SIG-M5 (cell line): ENCODE data around the gene CCL2.

ENCODE experiments used
- DNase-seq: peaks from one replicate; lab custom pipeline; 2025; lab: John Stamatoyannopoulos, UW

Gene CCL2

DNA sequence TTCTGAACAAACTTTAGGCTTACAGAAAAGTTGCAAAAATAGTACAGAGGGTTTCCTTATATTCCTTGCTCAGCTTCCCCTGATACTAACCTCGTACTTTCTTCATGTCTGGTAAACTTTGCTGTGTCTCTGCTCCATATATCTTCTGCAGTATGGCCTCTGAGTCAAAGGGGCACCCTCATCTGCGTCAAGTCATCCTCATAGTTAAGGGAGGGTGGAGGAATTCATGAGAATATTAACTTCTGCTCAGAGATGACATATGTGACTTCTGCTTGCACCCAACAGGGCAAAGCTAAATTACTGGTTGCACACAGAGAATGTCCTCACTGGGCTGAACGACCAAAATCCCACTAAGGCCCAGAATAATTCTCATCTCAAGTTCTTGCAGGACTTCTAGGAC is 10.6 kb downstream of the CCL2 start:
- no peak for DNase-seq

DNA sequence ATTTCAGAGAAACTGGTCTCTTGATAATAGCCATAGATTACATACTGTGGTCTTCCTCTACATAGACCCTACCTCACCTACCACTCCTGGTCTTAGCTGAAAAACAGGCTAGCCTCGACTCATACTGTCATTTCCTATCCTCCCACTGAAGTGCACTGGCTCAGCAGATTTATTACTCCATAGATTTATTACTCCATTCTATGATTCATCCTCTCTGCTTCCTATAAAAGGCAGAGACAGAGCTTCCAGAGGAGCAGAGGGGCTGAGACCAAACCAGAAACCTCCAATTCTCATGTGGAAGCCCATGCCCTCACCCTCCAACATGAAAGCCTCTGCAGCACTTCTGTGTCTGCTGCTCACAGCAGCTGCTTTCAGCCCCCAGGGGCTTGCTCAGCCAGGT is 14.9 kb downstream of the CCL2 start, which contains the start of gene CCL7:
Gene CCL7 (plus strand): TSS at position 253 of the 400 bp plus-strand sequence. CDS start 70 bp downstream, at position 323.
- DNase-seq = no peak

DNA sequence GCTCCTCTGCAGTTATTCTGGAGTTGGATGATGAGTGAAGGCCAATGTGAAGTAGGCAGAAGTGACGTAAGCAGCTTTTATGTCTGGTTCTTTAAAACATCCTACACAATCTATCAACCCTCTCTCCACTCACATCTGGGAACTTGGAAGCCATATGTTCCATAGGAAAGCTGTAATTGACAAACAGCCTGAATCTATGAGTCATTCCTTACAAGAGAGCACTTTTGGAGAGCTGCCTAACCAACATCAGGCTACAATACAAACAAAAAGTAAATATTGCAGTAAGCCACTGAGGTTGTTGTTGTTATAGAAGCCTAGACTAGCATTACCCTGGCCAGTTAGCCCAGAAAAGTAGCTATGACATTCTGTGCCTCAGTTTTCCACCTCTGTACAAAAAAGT is 20.8 kb downstream of the CCL2 start:
- no peak for DNase-seq

DNA sequence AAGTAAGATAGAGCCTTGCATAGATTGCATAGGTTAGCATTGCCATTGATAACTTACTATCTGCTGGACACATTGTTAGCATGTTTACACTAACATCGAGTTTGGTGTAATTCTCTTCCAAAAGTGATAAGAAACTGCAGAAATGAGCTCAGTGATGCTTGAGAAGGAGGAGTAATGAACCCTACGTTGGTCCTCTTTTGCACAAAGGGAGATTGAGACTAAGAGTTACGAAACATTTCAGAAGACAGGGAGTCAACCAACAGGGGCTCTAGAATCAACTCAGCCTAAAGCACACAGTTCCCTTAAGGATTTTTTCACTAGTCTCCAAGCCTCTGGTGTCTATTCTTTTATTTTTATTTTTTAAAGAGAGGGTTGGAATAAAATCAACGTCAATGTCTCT is 21.7 kb downstream of the CCL2 start:
- DNase-seq = no peak

DNA sequence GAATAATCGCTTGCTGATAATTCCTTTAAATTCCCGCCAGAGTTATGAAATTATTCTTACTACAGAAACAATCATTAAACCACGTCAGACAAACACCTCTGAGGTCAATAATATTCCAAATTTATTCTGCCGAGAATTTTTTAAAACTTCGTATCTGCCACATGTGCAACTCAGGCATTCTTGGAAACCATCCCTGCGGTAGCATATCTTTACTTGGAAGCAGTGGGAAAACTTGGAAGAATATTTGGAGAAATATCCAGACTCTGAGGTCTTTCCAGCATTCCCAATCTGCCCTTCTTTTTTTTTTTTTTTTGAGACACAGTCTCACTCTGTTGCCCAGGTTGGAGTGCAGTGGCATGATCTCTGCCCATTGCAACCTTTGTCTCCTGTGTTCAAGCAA is 28.5 kb downstream of the CCL2 start:
- DNase-seq = no peak

DNA sequence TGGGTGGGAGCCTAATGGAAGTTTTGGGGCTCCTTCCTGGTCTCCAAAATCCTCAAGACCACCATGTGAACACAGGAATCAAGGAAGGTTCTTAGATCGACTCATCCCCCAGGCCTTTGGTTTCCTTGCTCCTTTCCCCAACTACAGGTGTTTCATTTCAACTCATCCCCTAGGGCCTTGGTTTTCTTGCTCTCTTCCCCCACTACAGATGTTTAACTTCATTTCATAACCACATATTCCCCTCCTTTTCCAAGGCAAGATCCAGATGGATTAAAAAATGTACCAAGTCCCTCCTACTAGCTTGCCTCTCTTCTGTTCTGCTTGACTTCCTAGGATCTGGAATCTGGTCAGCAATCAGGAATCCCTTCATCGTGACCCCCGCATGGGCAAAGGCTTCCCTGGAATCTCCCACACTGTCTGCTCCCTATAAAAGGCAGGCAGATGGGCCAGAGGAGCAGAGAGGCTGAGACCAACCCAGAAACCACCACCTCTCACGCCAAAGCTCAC is 30.3 kb downstream of the CCL2 start, which contains the start of gene CCL11:
Gene CCL11 (plus strand): TSS at position 457 of the 507 bp plus-strand sequence. CDS start 67 bp downstream, outside the sequence.
- no peak for DNase-seq

DNA sequence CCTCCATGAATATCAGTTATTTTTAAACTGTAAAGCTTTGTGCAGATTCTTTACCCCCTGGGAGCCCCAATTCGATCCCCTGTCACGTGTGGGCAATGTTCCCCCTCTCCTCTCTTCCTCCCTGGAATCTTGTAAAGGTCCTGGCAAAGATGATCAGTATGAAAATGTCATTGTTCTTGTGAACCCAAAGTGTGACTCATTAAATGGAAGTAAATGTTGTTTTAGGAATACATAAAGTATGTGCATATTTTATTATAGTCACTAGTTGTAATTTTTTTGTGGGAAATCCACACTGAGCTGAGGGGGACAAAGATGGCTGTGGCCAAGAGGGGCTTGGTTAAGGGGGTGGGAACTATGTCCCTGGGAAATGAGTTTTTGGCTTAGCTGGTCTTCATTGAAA is 32.8 kb downstream of the CCL2 start:
- DNase-seq = no peak

DNA sequence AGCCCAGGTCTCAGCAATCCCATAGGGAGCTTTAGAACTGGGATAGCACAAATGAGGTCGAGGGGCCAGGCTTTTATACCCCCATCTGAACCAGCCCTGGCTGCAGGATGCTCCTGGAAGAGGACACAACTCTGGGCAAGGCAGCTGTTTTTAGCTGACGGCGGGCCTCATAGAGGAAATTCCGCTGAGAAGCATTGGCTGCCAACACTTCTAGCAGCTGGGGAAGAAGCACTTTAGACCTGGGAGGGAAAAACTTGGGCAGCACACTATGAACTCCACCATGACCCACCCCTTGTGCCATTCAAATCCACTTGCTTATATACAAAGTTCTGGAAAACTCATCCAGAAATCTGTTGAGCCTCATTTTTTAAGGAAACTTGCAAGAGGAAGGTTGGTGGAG is 35.5 kb downstream of the CCL2 start:
- DNase-seq = no peak

DNA sequence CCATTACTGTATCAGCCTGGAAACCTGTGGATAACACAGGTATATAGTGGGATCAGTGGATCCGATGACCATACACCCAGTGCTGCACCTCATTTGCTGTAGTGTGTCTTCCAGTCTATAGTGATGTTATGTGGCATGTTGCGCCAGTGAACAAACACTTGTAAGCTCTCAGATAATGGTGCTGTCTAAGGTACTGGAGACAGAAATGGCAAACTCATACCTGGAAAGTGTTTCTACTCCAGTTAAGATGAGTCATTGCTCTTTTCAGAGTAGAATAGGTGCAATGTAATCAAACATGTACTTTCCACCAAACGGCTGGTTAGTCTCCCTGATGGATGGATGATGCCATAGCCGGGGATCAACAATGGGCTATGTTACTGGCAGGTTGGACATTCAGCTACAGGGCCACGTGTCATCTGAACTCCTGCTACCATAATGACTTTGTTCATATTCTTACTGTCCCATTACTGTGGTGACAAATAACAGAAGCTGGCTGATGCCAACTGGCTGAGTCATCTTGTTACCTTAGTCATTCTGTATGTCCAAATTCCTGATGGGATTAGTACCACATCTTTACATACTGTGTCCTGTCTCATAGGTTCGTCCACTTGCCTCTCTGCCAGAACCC is 36.8 kb downstream of the CCL2 start:
- no peak for DNase-seq

DNA sequence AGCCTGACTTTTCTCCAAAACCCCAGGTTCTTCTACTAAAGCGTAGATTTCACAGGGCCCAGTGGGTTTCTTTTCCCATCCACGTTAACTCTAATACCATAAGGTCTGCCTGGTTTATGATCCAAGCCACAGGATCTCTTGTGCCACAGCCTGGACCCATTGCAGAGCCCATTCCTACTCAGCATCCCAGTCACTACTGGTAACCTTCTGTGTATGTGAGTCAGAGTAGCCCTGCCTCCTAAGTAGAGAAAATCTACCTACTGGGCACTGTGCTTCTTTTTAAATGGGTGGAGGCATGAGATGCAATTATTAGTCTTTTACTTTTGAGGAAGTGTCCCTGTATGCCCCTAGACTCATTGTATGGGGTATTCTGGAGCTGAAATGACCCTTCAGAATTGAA is 43.9 kb downstream of the CCL2 start:
- no peak for DNase-seq

DNA sequence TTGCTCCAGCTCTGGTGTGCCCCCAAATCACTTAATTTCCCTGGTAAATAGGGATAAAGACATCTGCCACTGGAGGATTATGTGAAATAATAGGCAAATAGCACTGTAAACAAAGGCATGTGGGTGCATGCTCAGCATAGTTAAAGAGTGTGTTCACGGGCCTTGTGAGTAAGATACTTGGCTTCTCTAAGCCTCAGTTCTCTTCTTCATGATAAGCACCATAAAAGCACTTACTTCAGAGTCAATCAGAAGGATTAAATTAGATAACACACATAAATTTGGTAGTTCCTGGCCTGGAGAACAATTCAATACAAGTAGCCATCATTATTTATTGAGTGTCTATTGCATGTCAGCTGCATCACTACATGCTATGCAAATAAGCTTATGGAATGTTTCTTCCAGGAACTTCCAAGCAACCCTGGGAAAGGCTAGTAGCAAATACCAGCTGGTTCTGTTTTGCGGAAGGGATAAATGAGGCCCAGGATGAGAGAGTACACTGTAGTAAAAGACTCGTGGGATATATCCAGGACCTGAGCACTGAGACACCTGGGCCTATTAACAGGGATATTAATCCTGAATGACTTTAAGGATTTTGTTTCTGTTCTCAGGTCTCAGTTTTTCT is 45.0 kb downstream of the CCL2 start:
- no peak for DNase-seq

DNA sequence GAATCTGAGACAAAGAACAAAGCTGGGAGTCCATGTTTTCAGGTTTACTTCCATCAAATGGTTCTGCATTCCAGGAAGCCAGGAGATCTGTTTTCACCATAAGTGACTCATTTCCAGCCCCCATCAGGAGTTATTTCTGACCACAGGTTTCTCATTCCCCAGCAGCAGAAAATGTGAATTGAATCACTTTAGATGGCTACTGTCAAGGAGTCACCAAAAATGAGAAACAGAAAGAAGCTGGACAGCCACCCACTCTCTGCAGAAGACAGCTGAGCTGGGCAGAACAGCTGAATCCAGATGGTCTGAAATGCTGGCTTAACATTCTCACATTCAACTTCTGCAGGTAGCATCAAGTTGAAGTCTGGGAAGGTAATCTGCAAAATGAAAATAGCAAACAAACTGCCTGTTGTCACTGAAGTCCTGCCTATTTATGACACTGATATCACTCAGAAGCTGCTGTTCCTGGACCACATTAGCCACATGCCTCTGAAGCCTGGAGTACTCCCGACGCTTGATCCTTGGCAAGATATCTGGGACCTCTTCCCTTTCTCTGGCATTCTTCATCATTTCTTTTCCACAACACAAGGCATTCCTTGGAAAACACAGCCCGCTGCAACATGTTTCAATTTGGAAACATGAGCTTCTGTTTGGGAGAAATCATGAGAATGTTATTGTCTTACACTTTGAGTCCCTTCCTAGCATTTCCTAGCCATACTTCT is 45.7 kb downstream of the CCL2 start:
- DNase-seq = no peak

DNA sequence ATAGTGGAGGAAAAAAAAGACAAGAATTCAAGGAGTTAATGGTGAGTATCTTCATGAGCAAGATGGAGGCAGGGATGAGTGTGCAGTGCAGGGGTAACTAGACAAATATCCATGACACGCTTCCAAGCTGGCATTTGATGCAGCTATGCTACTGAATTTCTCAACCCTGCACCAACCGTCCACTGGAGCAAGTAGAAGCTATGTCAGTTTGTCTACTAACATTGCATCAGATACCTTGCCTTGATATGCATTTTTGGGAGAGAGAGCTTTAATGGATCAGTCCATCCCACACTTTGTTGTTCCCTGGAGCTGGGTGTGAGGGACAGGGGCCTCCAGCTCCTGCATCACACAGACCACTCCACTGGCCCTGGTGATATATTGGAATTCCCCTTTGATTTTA is 46.9 kb downstream of the CCL2 start:
- no peak for DNase-seq

DNA sequence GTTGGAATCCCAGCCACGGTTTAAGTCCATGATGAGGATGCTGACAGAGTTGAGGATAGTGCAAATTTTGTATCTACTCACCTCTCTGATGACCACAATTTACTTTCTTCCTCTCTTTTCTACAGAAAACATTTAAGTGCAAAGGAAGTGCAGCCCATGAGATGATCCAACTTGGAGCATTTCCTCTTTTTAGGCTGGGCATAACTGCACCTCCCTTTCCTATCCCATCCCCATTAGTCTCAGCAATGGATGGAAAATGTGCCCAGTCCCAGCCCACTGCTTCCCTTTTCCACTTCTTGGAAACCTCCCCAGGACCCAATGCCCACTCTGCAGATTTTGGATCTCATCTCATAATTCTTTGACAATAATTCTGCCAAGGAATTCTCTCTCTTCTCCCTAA is 47.6 kb downstream of the CCL2 start:
- DNase-seq = no peak

DNA sequence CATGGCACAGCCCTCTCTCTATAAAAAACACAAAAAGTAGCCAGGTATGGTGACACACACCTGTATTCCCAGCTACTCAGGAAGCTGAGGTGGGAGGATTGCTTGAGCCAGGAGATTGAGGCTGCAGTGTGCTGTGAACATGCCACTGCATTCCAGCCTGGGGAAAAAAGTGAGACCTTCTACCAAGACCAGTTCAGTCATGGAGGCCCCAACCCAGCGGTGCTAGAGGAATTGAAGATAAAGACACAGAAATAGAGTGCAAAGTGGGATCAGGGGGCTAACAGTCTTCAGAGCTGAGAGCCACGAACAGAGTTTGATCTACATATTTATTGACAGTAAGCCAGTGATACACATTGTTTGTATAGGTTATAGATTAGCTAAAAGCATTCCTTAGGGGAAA is 48.5 kb downstream of the CCL2 start:
- no peak for DNase-seq

DNA sequence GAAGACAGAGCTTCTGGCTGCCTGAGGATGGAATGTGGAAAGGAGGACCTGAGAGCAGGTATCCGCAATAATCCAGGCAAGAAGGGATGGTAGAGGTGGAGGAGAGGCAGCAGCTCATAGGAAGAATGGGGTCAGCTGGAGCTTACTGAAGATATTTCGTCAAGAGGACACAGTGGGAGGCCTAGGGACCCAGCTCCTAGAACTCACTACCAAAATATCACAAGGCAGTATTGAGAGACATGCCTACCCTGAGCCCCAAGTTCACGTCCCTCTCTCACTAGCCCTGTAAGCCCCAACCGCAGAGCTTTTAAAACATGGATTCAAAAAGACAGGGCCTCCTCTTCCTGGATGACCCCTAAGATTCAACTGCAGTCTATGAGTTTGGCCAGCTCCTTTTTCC is 50.0 kb downstream of the CCL2 start:
- DNase-seq = no peak

DNA sequence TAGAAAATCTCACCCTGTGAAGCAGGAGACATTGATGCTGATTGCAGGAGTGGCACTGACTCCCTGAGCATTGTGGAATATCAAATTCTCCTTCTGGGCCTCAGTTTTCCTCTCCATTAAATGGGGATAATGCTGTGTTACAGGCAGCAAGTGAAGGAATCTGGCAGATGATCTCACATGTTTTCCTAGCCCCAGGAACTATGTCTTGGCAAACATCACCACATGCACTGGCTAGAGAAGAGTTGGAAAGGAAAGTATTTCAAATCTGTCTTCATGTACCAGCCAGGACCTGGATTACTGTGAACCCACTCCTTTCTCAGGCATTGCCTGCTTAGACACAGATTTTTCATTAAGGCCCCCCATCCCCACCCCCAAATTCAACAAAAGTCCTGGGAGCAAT is 50.5 kb downstream of the CCL2 start:
- DNase-seq = no peak

DNA sequence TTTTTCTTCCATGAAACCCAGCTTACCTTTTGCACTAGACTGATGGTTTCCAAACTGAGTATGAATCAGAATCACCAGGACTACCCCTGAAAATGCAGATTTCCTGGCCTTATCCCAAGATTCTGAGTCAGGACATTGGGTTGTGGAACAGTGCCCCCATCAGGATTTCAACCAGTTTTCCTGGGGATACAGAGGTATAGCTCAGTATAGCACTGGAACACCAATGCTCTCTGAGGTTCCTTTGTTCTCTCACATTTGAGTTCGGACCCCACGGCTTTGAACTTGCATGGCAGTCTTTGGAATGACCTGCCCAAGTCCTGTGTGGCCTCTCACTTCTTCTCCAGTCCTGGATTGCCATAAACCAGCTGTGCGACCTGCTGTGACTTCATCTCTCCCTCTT is 51.4 kb downstream of the CCL2 start:
- no peak for DNase-seq
